ENCODE measurements around the gene PLEKHA5. TPM values are rescaled to one million over a fixed set of nuclear protein-coding genes. Genes with fewer than 3 reads are reported as not detected.
"Not testable (repeated sequence)": the region's sequence is repeated elsewhere in the genome, so short reads cannot be mapped to it uniquely, and the experiment has no call there.

PLEKHA5 gene
- total RNA-seq, 1 donor from 2014 or later: 102 TPM

DNA sequence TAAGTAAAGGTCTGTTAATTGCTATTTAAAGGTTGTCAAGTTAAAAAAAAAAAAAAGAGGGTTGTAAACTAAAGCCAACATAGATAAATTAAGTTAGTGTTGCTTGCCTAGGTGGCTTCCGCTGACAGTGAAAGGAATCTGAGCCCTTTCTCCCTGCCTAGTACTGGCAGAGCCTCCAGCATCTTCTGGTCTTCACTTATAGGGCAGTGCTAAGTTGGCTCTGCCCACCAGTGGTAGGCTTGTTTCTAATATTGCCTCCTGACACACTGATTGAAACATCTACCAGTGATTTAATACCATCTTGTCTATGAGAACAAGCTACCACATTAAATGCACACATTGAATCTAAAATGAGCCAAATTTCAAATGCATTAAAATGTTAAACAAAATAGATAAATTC lies 39.7 kb downstream of the PLEKHA5 start:
- DNase-seq (ENCODE audit: low spot score): no peak

DNA sequence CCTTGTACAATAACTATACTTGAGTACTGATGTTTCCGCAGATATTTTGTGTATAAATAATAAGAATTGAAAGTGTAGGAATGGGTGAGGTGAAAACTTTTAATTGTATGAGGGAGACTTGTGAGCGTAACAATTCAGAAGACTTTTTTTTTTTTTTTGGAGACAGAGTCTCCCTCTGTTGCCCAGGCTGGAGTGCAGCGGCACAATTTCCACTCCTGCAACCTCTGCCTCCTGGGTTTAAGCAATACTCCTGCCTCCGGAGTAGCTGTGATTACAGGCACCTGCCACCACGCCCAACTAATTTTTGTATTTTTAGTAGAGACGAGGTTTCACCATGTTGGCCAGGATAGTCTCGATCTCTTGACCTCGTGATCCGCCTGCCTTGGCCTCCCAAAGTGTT lies 40.8 kb downstream of the PLEKHA5 start:
- DNase-seq (ENCODE audit: low spot score): not testable (repeated sequence)

- DNase-seq (ENCODE audit: low spot score): no peak
Observed at GRCh38 chr12:19171731-19172130, 42.2 kb downstream of the PLEKHA5 start.

GRCh38 chr12:19177754-19178153 lies 48.2 kb downstream of the PLEKHA5 start:
- no peak for DNase-seq (ENCODE audit: low spot score)

DNA sequence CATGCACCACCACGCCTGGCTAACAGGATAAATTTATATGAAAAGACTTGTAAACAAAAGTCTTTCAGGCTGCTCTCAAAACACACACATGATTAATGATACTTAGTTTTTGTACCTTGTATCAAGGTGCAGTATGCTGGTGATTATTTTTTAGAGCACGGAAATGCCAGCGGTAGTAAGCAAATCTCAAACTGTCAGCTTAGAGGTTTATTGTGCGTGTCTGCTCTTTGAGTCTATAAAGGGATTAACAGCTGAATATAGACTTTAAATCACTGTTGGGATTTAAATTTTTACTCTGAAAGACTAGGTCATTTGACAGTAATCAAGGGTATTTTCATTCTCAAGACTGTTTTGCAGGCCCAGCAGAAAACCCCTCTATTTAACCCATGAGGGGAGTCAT lies 50.5 kb downstream of the PLEKHA5 start:
- DNase-seq (ENCODE audit: low spot score): no peak

- DNase-seq (ENCODE audit: low spot score): no peak
Observed at GRCh38 chr12:19181666-19182426, 52.3 kb downstream of the PLEKHA5 start.

DNA sequence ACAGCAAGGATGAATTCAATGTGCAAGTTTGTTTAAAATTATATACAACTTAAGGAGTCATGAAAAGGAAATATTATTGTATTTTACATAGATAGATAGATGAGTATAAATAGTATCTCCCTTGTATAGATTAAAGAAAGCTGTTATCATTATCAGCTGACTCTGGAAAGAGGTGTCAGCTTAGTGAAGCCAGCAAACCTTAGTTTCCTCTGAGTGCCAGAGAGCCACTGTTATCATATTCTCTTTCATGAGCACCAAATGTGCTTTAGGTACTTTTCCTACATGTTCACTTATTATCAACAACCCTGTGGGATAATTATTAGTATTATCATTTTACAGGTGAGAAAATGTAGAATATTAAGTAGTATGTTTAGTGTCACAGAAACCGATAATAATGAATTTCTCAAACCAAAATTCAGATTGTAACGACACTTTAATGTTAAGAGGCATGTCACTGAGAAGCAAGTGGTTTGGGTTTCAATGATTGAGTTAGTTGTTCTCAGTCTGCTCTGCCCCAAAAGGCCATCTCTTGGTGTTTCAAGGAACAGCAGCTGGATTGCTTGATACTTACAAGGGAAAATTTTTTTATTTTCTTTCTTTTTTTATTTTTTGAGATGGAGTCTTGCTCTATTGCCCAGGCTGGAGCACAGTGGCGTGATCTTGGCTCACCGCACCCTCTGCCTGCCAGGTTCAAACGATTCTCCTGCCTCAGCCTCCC lies 53.7 kb downstream of the PLEKHA5 start:
- DNase-seq (ENCODE audit: low spot score): no peak

DNA sequence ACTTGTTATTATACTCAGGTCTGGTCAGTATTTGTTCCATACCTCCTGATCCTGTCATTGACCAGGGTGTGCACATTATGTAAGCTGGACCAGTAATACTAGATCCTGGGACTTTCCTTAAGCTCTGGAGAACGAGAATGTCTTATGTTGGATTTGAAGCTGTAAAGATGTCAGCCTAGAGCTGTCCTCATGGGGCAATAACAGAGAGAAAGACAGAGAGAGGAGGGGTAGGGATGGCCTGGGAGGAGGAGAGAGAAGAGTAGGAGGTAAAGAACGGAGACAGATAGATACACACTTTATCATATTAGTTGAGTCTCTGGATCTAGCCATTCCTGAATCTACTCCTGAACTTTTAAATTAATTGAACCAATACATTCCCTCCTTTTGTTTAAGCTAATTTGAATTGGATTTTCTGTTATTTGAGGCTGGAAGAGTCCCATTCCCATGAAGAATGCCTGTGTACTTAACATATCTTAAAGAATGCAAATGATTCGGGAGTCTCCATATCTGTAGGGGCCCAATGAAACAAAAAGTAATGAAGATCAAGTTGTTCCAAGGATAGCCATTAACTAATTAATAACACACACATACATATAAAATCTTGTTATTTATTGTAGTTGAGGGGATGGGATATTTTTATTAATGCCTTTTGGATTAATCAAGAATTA lies 55.9 kb downstream of the PLEKHA5 start:
- no peak for DNase-seq (ENCODE audit: low spot score)

DNA sequence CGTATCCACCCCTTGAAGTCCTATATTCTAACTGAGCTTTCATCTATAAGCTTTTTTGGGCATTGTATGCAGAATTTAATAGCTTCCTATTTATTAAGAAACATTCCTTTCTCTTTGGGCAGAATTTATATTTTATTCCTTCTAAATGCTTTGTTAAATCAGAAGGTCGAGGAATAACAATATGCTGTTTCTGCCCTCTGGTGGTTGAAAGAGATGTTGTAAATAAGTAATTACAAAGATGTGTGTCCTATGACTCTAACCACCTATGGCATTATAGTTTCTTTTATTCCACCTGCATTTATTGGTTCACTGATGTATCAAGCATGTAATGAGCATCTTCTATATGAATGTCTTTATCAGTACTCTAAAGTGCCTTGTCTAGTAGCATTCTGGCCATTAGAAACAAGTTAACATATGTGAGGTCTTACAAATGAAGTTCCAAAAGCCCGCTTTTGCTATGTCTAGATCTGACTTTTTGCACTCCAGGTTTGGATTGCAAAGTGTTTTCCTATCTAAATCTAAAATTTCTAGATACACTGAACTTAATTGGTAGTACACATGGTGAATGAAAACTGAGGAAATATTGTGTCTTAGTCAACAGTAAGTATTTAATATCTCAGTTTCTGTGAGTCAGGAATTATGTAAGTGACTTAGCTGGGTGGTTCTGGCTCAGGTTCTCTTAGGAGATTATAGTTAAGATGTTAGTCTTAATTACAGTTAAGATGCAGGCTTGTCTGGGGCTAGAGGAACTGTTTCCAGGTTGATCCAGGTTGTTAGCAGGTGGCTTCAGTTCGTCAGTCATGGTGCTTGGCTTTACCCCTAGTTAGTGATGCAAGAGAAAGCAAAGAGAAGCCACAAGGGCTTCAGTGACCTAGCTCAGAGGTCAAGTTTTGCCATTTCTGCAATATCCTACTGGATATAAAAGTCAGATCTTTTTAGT lies 57.5 kb downstream of the PLEKHA5 start:
- no peak for DNase-seq (ENCODE audit: low spot score)

DNA sequence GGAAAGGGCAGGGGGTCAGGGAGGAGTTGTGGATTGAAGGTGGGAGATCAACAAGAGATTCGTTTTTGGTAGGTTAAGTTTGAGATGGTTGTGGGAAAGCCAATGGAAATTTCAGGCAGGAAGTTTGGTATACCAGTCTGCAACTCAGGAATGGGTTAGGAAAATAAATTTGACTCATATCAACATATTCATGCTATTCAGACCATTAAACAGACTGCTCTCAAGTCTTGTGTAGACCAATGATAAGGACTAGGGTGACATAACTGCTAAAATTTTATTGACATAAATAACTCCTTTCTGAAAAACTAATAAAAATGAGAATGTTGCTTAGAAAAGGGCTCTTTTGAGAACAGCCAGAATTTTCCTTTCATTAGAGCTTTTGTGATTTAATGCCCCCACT lies 60.0 kb downstream of the PLEKHA5 start:
- no peak for DNase-seq (ENCODE audit: low spot score)

DNA sequence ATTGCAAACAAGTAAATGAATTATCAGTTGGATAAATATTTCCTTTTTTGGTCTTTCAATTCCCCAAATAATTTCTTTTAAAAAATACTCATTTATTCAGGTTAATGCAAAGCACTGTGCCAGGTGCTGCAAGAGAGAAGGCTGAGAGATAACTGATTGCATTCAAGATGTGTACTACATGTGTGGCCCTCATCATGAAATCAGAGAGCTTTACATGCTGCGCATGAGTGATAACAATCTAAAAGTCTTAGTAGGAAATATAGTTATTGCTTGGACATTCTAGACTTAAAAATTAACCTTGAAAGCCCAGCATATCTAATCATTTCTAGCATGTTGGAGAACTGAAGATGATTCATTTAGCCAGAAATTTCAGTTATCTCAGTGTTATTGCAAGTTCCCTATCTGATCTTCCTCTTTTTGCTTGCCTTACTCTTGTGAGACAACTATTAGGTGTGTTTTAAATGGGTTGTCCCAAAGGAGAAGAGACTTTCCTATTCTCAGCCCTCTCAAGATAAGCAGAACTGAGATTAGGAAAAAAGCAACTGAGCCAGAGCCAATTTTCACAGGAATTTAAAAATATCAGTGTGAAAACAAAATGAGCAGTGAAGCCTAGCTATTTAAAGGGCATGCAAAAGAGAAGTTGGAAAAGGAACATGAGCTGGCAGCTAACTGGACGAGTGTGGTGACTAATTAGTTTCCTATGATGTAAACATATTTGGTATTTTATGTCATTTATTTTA lies 60.9 kb downstream of the PLEKHA5 start:
- DNase-seq (ENCODE audit: low spot score): no peak

- no peak for DNase-seq (ENCODE audit: low spot score)
Observed at GRCh38 chr12:19191089-19191488, 61.6 kb downstream of the PLEKHA5 start.

- no peak for DNase-seq (ENCODE audit: low spot score)
Observed at GRCh38 chr12:19191563-19191962, 62.0 kb downstream of the PLEKHA5 start.

GRCh38 chr12:19192710-19193109 lies 63.2 kb downstream of the PLEKHA5 start:
- no peak for DNase-seq (ENCODE audit: low spot score)

GRCh38 chr12:19194963-19195362 lies 65.4 kb downstream of the PLEKHA5 start:
- DNase-seq (ENCODE audit: low spot score): no peak

- no peak for DNase-seq (ENCODE audit: low spot score)
Observed at GRCh38 chr12:19196959-19197630, 67.6 kb downstream of the PLEKHA5 start.

- no peak for DNase-seq (ENCODE audit: low spot score)
Observed at GRCh38 chr12:19198272-19198671, 68.7 kb downstream of the PLEKHA5 start.

GRCh38 chr12:19199332-19199731 lies 69.8 kb downstream of the PLEKHA5 start:
- DNase-seq (ENCODE audit: low spot score): no peak

GRCh38 chr12:19200261-19200660 lies 70.7 kb downstream of the PLEKHA5 start:
- no peak for DNase-seq (ENCODE audit: low spot score)

GRCh38 chr12:19201661-19202060 lies 72.1 kb downstream of the PLEKHA5 start:
- DNase-seq (ENCODE audit: low spot score): no peak
